NCI-H187 (cell line): Measurements from ENCODE around the gene ANKRD44.

Source experiments
- DNase-seq, 2 experiments: peaks; one replicate each; lab custom pipeline; 2025; lab: John Stamatoyannopoulos, UW

The ANKRD44 gene

DNA sequence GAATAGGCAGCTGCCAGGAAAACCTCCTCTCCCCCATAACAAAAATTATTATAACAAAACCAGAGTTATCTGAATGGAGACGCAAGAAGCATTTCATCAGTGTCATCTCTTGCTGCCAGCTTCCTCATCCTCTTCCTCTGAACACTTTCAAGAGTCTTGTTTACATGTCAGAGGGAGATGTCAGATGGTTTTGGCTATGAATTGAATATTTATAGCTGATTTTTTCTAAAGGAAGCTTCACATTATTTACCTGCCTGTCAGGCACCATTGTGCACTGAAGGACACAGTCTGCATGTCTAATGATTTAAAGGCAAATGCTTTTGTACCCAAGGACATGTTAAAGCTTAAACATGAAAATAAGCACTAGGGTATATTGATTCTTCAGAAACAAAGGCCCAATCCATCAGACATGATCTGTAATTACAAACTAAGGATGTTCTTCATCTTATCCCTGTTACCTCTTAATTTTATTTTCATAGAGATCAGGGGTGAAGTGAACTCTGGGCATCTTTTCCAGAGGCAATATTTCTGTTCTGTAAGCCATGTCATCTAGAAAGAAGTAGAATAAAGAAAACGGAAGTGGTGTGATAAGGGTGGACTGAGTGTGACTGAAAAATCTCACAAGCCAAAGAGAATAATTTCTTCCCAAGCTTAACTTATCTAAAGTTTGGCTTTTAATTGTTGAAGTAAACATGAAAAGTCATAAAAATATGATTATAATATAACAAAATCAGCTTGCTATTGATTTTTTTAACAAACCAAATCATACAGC is 168.7 kb downstream of the ANKRD44 start:
- no peak for DNase-seq

DNA sequence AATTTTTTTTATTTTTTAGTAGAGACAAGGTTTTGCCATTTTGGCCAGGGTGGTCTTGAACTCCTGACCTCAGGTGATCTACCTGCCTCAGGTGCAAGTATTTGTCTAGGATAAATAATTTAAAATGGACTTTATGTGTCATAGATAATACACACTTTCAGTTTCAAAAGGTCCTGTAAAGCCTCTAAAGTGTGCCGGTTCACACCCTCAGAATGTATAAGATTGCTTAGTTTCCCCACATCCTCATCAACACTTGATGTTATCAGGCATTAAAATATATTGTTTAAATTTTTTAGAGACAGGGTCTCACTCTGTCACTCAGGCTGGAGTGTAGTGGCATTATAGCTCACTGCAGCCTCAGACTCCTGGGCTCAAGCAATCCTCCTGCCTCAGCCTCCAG is 170.5 kb downstream of the ANKRD44 start:
- no peak for DNase-seq

DNA sequence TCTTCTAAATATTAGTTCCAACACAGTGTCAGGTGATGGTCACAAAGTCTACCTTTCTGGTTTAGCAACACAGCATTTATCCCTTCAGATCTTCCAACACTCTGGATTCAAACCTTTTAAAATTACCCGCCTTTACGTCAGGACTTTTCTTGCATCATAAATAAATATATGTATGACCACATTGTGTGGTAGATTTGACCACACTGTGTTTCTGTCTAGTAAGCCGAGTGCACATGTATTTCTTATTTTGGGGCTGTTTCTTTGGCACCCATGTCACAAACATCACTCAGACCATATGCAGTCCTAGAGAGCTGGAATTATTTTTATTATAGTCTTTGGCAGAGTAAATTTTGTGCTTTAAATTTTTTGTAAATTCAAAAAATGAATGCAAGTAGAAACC is 172.1 kb downstream of the ANKRD44 start:
- DNase-seq: no peak

DNA sequence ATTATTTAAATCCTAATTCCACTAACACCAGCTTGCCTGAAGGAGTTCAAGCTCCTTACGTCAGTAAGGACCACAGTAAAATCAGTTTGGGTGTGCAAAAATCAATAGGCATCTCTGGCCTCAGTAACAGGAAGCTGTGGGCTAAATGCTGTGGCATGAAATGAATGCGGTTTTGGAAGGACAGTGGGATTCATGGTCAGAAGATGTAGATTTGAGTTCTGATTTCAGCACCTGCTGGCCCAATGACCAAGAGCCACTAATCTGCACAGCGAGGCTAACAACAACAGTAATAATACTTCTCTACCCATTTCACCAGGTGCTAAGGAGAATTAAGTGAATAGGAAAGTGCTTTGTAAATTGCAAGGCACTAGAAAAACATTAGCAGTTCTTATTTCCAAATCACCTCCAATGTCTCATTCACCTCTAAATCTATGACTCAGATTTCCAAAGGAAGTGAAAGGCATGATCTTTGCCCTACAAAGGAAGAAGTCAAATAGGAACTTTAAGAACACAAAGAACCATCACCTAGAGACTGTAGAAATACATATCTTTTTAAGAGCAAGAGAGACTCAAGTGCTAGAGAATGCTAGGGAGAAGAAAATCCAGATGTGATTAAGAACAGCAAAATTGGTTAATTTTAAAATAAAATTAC is 172.6 kb downstream of the ANKRD44 start:
- DNase-seq: no peak

DNA sequence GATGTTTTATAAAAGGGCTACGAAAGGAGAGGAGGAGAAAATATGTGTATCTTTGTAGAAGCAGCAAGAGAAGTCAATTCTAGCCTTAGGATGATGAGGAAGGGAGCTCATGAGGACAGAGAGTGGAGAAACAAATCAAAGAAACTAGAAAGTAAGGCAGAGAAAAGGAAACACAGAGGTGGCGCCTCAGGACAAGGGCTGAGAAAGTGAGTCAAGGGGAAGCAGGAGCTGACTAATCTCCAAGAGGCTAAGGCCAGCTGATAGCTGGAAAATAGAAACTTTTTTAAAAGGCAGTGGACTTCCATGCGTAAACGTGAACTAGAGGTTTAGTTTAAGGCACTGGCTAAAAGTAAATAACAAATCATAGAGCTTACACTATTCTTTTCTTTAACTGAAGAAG is 173.3 kb downstream of the ANKRD44 start:
- DNase-seq: no peak

DNA sequence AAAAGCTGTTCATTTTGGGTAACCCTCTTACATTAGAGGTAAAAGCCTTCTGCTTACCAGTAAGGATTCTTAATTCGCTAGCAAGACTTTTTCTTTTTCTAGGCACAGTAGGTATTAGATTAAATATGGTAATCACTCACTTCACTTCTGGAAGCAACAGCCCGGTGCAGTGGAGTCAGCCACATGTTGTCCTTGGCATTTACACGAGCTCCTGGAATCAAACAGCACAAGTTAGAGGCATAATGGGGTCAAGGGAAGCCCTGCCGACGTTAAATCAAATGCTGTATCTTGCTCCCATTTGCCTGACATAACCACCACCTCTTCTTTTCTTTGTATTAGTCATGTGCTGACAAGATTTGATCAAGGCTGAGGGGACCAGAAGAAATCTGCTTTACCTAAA is 174.1 kb downstream of the ANKRD44 start:
- no peak for DNase-seq

DNA sequence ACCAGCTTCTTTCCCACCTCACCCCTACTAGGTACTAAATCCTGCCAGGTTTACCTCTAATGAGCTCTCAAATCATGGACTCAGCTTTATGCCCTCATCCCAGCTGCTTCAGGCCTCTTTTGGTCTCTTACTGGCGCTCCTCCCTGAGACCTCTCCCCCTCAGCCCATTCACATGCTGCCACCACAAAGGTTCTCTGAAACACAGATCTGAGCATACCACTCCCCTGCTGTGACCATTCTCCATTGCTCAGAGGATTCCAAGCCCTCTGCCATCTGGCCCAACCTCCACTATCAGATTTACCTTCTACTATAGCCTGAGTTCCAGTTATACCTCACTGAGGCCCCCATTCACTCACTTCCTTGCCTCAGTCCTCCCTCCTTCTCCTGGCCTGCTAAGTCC is 174.8 kb downstream of the ANKRD44 start:
- no peak for DNase-seq

DNA sequence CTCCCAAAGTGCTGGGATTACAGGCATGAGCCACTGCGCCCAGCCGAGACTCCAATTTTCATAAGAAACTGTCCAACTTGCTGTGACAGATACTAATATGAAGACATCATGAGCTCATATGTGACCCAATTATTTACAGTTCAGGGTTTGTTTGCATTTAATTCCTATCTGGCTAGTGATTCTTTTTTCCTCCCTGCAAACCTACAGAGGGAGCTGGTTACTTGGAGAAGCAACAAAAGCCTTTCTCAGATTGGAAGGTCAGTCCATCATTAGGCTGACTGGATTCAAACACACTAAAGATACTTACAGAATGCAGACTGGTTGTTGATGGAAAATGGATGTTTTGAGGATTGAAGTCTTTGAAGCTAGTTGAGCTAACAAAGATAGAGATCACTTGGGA is 176.4 kb downstream of the ANKRD44 start:
- DNase-seq: no peak

DNA sequence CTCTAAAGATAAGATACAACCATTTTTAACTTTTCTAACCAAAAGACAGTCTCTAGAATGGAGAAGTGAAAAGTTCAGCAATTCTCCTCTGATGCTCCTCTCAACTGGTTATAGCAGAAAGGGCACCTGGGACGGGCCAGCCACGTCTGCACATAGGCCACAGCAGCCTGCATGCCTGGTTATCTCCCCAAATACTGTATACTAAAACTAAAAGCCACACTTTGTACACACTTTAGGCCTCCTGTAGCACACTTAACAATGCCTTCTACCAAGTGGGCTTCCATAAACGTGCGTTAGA is 179.1 kb downstream of the ANKRD44 start:
- no peak for DNase-seq

DNA sequence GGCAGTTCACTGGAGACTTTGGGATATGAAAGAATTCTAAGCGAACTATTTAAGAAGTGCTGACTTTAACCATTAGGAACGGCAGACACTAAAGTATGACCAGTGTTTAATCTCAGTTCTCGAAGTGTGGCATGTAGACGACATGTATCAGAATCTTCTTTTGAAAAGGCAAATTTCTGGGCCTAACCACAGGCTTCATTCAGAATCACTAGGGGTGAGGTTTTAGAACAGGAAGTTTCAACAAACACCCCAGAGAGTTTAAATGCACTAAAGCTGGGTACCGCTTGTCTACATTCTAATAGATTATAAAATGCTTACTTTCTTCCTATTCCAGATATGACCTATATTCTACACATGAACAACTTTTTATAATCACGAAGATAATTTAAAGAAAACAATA is 180.3 kb downstream of the ANKRD44 start:
- no peak for DNase-seq

DNA sequence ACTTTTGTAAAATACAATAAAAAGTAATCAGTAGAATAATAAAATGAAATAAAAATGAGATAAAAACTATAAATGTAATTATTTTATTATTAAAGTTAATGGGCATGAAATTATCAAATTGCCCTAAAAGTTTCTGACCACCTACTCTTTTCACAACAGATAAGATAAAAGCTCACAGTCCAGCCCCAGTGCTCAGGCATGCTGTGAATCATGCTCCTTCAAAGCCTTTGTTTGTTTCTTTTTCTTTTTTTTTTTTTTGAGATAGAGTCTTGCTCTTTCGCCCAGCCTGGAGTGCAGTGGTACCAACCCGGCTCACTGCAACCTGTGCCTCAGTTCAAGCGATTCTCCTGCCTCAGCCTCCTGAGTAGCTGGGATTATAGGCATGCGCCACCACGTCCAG is 181.7 kb downstream of the ANKRD44 start:
- DNase-seq: no peak

DNA sequence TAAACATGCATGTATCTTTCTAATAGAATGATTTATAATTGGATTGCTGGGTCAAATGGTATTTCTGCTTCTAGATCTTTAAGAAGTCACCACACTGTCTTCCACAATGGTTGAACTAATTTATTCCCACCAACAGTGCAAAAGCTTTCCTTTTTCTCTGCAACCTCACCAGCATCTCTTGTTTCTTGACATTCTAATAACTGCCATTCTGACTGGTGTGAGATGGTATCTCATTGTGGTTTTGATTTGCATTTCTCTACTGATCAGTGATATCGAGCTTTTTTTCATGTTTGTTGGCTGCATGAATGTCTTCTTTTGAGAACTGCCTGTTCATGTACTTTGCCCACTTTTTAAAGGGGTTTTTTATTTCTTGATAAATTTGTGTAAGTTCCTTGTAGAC is 182.5 kb downstream of the ANKRD44 start:
- DNase-seq: no peak

DNA sequence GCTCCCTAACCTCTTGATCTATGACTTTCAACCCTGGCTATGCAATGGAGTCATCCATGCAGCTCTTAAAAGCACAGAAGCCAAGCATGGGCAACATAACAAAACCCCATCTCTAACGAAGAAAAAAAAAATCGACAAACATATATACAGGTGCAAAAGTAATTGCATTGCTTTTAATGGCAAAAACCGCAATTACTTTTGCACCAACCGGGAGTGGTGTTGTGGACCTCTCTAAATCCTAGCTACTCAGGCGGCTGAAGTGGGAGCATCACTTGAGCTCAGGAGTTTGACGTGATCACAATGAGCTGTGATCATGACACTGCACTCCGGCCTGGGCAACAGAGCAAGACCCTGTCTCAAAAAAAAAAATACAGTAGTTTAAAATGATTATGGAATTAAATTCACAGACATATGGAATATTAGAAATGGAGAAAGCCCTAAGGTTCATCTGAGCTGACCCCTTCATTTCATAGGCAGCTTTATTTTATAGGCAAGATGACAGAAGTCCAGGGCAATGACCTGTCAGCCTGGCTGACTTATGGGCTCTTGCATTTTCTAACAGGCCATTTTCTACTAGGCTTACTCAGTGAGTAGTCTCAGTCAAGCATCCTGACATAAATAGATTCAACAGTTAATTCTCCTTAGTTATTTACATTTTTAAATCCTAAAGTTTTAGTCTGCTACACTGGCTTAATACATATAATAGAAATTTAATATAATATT is 183.8 kb downstream of the ANKRD44 start:
- DNase-seq: no peak

DNA sequence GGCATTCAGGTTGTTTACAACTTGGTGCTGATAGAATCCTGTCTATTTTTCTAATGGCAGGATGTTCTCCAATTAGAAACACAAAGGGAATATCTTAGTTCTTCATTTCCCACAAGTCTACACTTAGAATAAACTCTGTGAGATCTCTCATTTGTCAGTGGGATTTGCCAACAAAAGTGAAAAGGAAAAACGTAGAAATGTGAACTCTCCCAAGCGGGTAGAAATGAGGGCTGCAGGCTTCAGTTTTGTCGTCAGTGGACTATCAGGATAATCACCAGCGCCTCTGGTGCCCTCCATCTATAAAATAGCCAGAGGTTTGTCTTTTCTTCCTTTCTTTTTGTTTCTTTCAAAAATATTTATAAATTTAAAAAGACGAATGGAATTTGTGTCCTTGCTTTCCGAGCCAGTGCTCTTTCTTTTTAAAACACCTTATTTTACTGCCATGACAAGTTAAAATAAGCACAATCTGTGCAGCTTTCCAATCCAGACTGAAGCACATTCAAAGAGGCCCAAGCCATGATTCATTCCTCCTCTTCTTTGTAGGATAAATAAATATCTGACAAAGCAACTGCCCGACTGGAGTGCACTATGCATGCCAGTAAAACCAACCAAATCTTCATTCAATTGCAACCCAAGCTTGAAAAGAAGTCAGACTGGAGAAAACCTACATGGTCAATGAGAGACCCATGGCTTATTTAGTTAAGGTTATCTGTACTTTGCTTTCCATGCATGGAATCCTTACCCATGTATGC is 185.8 kb downstream of the ANKRD44 start:
- no peak for DNase-seq

DNA sequence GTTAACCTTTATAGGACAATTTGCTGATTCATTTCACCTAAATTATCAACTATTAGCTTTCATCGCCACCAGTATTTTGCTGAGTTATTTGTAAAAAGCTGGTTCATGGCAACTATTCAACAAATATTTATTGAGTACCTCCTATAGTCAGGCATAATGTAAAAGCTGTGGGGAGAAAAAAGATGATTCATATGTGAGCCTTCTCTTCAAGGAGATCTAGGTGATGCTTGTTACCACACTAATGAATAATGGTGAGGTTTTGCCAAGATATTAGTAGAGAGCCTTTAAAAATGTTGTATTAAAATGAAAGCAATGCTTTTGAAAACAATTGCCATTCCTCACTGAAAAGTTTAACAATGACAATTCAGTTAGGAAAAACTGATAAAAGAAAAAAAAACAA is 187.8 kb downstream of the ANKRD44 start:
- DNase-seq: no peak

DNA sequence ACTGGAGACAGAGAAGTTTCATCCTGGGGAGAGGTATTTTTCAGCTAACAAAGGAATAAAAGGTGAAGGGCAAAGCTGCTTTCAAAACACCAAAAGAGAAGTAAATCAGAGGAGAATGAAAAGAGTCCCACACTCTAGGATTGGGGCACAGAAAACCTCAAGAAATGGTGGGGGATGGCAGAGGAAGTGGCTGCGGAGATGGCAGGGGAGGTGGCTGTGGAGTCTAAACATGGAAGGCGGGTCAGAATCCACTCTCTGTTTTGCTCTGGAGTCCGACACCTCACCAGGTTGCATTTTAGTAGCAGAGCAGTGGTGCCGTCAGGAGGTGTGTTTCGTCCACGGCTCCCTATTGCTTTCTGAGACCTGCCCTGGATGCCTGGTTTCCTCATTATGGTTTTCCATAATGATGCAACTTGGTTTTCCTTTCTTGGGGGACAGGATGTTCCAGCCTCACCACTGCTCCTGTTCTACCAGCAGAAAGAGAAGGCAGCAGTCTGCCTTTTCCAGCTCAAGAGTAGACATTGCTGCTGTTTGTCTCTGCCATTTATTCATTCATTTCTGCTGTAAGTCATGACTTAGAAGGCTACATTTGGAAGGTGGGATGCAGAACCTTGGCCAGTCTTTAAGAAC is 188.7 kb downstream of the ANKRD44 start:
- DNase-seq: no peak

DNA sequence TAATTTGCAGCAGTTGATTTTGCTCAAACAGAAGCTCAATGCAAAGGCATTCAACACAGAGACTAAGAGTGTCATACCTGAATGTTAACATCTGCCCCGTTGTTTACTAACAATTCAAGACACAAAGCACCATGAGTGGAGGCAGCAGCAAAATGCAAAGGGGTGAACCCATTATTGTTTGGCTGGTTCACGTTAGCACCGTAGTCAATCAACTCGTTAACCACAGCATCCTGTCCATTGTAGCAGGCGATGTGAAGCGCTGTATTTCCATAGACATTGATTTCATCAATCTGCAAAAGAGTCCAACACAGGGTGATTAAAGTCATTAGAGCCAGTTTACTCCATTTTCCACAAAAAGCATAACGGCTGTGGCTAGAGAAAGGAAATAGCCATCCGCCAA is 189.3 kb downstream of the ANKRD44 start:
- no peak for DNase-seq

DNA sequence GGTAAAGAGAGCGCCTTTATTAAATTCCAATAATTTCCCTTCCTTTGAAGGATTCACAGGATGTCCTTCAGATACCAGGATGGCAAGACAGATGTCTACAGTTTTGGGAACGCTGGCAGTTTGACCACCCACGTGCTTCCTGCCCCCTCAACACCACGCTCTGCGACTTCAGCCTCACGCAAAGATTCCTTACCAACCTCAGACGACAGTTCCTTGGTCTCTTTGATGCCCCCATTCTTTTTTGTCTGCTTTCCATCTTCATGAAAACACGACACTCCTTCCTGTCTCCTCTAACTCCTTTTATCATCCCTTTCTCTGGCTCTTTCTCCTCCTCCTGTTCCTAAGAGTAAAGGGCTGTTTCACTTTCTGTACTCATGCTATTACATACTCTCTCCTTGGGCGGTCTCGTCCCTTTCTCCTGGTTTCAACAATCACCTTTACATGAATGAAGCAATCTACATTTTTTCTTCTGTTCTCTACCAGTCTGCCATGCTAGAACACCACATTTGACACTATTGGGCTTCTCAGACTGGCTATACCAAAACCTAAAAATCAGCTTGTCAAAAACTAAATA is 194.2 kb downstream of the ANKRD44 start:
- no peak for DNase-seq

DNA sequence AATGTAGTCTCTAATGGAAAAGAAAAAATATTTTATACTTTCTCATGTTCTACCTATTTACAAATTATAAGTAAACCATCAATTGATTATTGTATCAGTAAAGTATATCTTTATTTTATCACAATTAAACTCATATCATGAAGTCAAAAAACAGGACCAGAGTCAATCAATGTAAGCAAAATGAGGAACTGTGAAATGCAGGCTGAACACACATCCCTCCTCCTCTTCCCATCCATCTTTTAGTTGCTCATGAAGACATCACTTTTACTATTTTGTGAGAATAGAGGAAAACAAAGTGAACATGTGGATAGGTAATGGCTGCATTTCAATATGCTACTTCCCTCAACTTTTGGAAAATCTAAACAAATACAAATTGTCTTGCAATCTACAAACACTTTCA is 195.3 kb downstream of the ANKRD44 start:
- no peak for DNase-seq

DNA sequence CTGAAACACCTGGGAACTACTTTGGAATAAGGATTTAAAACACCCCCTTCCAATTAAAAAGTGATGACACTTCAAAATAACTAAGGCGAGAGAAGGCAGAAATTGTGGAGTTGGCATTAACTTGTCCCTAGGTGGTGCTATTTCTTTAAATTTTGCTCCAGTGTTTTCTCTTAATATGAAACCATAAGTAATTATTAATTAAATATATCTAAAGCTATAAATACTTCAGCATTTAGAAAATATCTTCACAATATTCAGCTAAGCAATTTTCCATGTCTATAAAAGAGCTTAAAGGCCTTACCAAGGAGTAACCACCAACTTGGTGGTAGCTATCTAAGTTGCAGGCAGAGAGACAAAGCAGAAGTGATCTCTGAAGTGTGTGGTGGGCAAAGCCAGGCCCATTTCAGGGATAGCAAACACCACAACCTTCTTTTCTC is 197.3 kb downstream of the ANKRD44 start:
- no peak for DNase-seq

DNA sequence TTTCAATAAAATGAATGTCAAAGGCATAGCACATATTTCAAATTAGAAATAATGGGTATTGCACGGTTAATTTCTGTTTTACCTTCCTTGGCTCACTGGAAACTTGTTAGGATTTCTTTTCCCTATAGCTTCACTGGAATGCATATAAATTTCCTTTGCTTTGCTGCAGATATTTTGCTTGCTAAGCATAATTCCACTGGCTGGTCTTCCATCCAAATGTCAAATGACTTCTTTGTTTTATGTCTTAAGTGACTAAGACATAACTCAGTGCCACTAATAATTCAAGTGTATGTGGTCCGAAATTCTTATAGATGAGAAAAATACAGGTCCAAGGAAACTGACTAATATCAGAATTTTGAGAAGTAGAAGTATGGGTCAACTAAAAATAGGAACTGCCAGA is 201.3 kb downstream of the ANKRD44 start:
- no peak for DNase-seq

DNA sequence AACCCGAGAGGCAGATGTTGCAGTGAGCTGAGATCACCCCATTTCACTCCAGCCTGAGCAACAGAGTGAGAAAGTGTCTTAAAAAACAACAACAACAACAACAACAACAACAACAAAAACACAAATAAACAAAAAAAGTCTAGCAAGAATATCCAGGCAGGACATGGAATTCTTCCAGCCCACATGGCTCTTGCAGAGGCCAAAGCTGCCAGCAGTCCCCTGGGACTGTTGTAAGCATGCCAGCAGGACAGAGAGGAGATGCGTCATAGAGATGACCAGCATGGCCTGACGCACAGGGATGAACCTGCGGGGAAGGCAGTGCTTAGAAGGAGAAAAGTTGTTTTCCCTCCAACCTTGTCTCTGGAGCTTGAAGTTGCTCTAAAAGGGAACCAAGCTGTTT is 201.8 kb downstream of the ANKRD44 start:
- no peak for DNase-seq
